GM19324 (cell line): Measurements from ENCODE around the gene SRD5A1.

ENCODE experiments used
- ATAC-seq: cut with Tn5 transposase; IDR thresholded peaks from one replicate; pipeline ENCODE4 v1.9.1; 2021; ENCODE audit warnings: mild to moderate bottlenecking, moderate library complexity; ENCODE audit not compliant: unreplicated experiment, low FRiP score

The SRD5A1 gene

GRCh38 chr5:6680922-6681321, 47.7 kb downstream of the SRD5A1 start:
- no peak for ATAC-seq

GRCh38 chr5:6681682-6682081, 48.4 kb downstream of the SRD5A1 start:
- no peak for ATAC-seq

- no peak for ATAC-seq
These were observed 49.0 kb downstream of the SRD5A1 start for GRCh38 chr5:6682239-6682638.

GRCh38 chr5:6683241-6683640, 50.0 kb downstream of the SRD5A1 start:
- no peak for ATAC-seq

- no peak for ATAC-seq
These were observed 50.8 kb downstream of the SRD5A1 start for GRCh38 chr5:6684075-6684474.

- ATAC-seq: no peak
These were observed 53.3 kb downstream of the SRD5A1 start for GRCh38 chr5:6686501-6686900.

- ATAC-seq: no peak
These were observed 53.7 kb downstream of the SRD5A1 start for GRCh38 chr5:6686915-6687409.

GRCh38 chr5:6687505-6687904, 54.3 kb downstream of the SRD5A1 start:
- no peak for ATAC-seq

GRCh38 chr5:6692906-6693305, 59.7 kb downstream of the SRD5A1 start:
- no peak for ATAC-seq

- no peak for ATAC-seq
These were observed 65.5 kb downstream of the SRD5A1 start for GRCh38 chr5:6698696-6699095.

- ATAC-seq: no peak
These were observed 66.1 kb downstream of the SRD5A1 start for GRCh38 chr5:6699357-6699756.

GRCh38 chr5:6700074-6700684, 66.9 kb downstream of the SRD5A1 start:
- ATAC-seq: no peak

- ATAC-seq: no peak
These were observed 67.6 kb downstream of the SRD5A1 start for GRCh38 chr5:6700685-6701355.

GRCh38 chr5:6701491-6701890, 68.3 kb downstream of the SRD5A1 start:
- no peak for ATAC-seq

- ATAC-seq: no peak
These were observed 69.4 kb downstream of the SRD5A1 start for GRCh38 chr5:6702633-6703032.

GRCh38 chr5:6703806-6704205, 70.6 kb downstream of the SRD5A1 start:
- no peak for ATAC-seq

- no peak for ATAC-seq
These were observed 71.2 kb downstream of the SRD5A1 start for GRCh38 chr5:6704361-6704851.

- ATAC-seq: peak; percentile 44
These were observed 71.8 kb downstream of the SRD5A1 start for GRCh38 chr5:6705088-6705487.

GRCh38 chr5:6705959-6706358, 72.7 kb downstream of the SRD5A1 start:
- ATAC-seq: no peak

GRCh38 chr5:6707852-6708251, 74.6 kb downstream of the SRD5A1 start:
- ATAC-seq: no peak

- no peak for ATAC-seq
These were observed 75.6 kb downstream of the SRD5A1 start for GRCh38 chr5:6708814-6709213.

- no peak for ATAC-seq
These were observed 76.8 kb downstream of the SRD5A1 start for GRCh38 chr5:6710070-6710469.
